NB4 (cell line): Measurements from ENCODE around the gene BHLHA9.

Experiments used
- CTCF ChIP-seq: IDR thresholded peaks from one replicate; pipeline ENCODE4 v1.5.1; 2012; ENCODE audit warnings: low read depth, low read length
- MAX ChIP-seq: IDR thresholded peaks from 2 replicates; pipeline ENCODE4 v1.6.1; 2011; ENCODE audit warnings: low read depth, low read length
- POLR2A ChIP-seq: IDR thresholded peaks from 2 replicates; pipeline ENCODE4 v1.6.1; 2011; ENCODE audit warnings: mild to moderate bottlenecking; ENCODE audit not compliant: insufficient read length; ENCODE audit errors: extremely low read depth

GRCh38 chr17:1229349-1229899 is 40.8 kb upstream of the BHLHA9 start:
- peak; percentile 56 for TF ChIP-seq POLR2A
- TF ChIP-seq CTCF: no peak
- TF ChIP-seq MAX: 0 out of 2 replicates have a peak, but pooled peaks have one; percentile 30
